IPS-NIHi11 (cell line): ENCODE measurements around the gene CDH13.

ENCODE experiments used
- DNase-seq: peaks from one replicate; pipeline ENCODE4 v3.0.0; 2012; ENCODE audit warnings: mixed read lengths, low spot score

Gene CDH13

DNA sequence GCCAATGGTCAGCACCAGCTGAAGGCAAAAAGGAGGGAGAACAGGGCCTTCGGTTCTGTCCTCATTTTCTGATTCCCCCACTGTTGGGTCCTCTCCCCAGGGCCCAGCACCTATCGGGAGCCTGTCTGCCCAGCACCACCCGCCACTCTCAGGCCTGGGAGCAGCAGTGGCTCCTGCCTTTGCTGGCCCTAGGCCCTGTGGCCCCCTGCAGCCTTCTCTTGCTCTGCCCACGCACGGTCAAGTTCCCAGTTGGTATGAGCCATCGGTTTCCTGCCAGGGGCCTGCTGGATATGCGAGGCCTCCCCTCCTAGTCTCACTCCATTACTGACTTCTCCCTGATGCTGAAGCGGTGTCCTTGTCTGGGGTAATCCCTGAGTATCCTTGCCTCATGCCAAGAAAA is 1218.5 kb downstream of the CDH13 start:
- DNase-seq, result no peak

DNA sequence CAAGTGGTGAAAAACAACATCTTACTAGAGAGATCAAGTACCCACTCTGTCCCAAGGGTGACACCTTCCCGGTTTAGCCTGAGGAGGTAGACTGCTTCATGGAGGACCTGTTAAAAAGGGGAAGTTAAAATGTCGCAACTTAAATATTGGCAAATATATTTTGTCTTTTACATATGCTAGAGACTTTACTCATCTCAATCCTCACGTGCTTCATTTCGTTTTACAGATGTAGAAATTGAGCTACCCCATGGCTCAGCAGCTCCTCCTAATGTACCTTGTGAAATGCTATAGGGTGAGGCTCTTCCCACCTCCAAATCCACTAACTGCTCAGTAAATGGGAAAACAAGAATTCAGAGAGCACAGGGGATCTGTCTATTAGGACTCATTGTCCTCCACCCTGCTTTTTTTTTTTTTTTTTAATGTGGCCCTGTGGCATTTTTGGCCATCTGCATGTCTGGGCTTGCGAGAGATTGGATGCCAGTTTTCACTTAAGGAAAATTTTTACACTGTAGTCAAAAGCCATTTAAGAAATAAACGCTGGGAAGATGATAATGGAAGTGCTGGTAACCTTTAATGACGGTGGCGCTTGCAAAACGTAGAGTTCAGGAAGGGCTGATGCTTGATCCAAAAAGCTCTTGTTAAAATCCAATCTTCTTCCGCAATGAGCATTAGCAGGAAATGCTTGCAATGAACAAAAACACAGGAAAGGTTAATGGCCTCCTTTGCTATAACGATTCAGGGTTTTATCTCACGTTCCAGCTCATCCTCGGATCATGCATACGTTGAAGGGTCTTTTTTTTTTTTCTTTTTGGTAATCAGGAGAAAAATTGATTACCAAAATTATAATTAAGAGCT is 1220.8 kb downstream of the CDH13 start:
- DNase-seq, result no peak

DNA sequence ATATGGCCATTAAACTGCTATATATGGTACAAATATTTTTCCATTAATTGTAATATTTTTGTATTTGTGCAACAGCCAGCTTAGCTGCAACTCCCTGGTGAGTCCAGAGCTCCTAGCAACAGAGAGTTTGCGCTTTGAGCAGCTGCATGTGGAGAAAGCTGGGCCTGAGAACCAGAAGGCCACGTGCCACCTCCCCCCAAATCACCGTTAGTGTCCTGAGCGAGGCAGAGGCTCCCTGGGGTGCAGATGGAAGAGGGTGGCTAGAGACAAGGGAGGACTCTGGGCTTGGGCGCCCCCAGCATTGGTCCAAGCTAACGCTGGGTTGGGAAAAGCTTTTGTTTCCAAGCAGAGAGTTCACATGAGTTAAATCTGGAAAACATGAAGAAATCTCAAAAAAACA is 1222.7 kb downstream of the CDH13 start:
- DNase-seq, result no peak
